ENCODE data around the gene ME3.

GRCh38 chr11:86676533-86677154, 4.2 kb upstream of the ME3 start:
- TF ChIP-seq, protein P1, sequence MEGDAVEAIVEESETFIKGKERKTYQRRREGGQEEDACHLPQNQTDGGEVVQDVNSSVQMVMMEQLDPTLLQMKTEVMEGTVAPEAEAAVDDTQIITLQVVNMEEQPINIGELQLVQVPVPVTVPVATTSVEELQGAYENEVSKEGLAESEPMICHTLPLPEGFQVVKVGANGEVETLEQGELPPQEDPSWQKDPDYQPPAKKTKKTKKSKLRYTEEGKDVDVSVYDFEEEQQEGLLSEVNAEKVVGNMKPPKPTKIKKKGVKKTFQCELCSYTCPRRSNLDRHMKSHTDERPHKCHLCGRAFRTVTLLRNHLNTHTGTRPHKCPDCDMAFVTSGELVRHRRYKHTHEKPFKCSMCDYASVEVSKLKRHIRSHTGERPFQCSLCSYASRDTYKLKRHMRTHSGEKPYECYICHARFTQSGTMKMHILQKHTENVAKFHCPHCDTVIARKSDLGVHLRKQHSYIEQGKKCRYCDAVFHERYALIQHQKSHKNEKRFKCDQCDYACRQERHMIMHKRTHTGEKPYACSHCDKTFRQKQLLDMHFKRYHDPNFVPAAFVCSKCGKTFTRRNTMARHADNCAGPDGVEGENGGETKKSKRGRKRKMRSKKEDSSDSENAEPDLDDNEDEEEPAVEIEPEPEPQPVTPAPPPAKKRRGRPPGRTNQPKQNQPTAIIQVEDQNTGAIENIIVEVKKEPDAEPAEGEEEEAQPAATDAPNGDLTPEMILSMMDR (IDR thresholded peaks at IDR 0.05; ENCODE audit: low read length): peak; percentile 34
- TF ChIP-seq EZH2phosphoT487 (IDR thresholded peaks at IDR 0.05; ENCODE audit: low read length) (no peak), EZH2 (optimal IDR thresholded peaks at IDR 0.05; ENCODE audit: low read depth, low read length) (no peak)

Measured in MM.1S (cell line).